GM12873 (cell line): ENCODE measurements around the gene KLRF1.
A peak's percentile ranks its signal among the peaks of the same experiment; 100 is the strongest.

ENCODE experiments used
- TF ChIP-seq, protein P1 (sequence below): IDR thresholded peaks from 2 replicates; pipeline ENCODE4 v1.5.1; 2012; ENCODE audit warnings: low read depth, mild to moderate bottlenecking, moderate library complexity, low read length, control low read depth; ENCODE audit not compliant: insufficient read depth; ENCODE audit errors: missing control alignments

The KLRF1 gene

GRCh38 chr12:9809866-9810265, 17.4 kb upstream of the KLRF1 start:
- TF ChIP-seq, protein P1, sequence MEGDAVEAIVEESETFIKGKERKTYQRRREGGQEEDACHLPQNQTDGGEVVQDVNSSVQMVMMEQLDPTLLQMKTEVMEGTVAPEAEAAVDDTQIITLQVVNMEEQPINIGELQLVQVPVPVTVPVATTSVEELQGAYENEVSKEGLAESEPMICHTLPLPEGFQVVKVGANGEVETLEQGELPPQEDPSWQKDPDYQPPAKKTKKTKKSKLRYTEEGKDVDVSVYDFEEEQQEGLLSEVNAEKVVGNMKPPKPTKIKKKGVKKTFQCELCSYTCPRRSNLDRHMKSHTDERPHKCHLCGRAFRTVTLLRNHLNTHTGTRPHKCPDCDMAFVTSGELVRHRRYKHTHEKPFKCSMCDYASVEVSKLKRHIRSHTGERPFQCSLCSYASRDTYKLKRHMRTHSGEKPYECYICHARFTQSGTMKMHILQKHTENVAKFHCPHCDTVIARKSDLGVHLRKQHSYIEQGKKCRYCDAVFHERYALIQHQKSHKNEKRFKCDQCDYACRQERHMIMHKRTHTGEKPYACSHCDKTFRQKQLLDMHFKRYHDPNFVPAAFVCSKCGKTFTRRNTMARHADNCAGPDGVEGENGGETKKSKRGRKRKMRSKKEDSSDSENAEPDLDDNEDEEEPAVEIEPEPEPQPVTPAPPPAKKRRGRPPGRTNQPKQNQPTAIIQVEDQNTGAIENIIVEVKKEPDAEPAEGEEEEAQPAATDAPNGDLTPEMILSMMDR, result no peak

DNA sequence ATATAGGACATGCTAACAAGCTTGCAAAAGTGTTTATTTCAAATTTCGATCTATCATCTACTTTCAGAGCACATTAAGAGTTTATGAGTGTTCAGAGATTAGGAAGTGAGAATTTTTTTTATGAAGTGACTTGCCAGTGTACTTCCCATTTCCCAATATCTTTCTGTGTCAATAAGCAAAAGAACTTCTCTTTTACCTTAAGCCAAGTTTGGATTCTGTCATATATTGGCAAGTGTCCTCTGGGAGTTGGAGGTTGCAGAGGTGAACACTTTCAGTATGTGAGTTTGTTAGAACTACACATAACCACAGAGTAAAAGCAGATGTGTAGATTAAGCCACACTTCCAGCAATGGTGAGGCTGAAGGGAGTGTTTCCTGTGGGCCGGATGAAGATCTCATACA, 16.6 kb upstream of the KLRF1 start:
- TF ChIP-seq, protein P1, result no peak

GRCh38 chr12:9811621-9812020, 15.7 kb upstream of the KLRF1 start:
- TF ChIP-seq, protein P1, result no peak

DNA sequence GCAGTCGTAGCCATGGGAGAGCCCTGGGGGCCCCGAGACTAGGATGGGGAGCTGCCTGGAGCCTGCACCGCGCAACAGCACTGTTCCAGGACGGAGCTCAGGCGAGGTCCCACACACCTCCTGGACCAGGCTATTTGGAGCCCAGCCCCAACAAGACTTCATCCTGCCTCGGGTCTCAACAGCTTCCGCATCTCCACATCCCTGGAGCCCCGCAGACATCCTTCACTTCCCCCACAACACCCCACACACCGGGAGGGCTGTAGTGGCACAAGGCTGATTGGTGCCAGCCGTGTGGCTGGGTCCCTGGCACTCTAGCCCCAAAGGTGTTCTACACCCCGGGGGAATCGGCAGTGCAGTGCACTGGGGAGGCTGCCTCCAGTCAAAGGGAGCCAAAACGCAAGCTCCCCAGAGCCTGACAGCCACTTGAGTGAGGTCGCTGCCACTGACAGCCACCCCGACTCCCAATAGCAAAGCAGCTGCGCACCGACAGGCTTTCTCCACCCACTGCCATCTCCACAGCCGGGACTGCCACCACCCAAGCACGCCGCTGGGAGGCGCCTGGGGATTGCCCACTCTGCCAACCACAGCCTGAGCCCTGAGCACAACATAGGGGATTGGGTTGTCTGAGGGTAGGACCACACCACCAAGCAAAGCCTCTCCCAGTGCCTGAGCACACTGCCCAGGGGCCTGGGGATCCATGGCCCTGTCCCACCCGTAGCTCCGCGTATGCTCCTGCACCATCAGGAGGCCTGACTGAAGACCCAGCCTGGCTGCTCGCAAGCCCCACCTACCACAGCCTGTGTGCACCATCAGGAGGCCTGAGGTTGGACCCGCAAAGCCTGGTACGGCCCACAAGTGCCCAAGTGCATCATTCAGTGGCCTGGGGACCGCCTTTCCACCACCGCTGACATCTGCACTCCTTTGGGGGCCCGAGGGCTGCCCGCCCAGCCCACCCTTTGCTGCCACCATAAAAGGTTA, 13.2 kb upstream of the KLRF1 start:
- TF ChIP-seq, protein P1, result peak; percentile 95

GRCh38 chr12:9820281-9820930, 6.9 kb upstream of the KLRF1 start:
- TF ChIP-seq, protein P1, result no peak

DNA sequence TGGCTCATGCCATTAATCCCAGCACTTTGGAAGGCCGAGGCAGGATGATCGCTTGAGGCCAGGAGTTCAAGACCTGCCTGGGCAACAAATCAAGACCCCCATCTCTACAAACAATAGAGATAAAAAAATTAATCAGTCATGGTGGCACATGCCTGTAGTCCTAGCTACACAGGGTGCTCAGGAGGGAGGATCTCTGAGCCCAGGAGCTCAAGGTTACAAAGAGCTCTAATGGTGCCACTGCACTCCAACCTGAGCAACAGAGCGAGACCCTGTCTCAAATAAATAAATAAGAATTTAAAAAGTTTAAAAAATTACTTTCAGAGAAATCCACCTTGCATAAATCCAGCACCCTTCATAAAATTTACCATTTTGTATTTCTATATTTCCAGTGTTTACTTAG, 2.2 kb downstream of the KLRF1 start:
- TF ChIP-seq, protein P1, result no peak

DNA sequence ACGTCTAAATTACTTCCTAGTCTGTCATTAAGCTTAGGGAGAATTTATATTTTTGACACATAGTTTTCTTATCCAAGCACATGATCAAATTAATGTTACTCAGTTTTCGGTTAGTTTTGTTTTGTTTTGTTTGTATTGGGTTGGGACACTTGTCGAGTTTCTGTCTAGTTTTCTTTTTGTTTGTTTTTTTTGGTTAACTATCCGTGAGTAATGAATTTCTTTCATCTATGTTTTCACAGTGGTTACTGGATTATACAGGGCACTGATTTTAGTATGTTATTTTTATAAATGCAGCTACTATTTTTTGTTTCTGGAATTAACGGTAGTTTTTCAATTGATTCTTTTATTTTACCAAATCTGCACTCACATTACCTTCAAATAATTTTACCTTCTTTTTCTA, 2.7 kb downstream of the KLRF1 start:
- TF ChIP-seq, protein P1, result no peak
